ENCODE results near the gene DACH1.

DNA sequence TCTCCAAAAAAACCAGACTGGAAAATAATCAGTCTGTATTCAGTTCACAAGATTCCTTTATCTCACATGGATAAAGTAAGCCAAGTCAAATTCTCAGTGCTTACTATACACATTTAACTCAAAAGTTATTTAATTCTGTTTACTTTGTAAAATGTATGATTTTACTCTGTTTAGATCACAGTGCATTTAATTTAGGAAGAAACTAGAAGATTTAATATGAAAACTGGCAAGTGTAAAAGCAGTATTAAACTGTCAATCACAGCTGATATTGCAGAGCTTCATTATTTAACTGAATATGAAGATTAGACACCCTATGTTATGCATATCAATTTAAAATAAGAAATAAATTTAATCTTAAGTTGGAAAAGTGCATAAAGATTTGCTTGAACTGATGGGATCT is 78.0 kb downstream of the DACH1 start:
- no peak for TF ChIP-seq EZH2 (IDR thresholded peaks at IDR 0.05; ENCODE audit: low read depth, low read length, severe bottlenecking)
- TF ChIP-seq POLR2AphosphoS5 (IDR thresholded peaks at IDR 0.05; ENCODE audit: low read depth, low read length): no peak
- no peak for TF ChIP-seq PHF8 (conservative IDR thresholded peaks at IDR 0.05; ENCODE audit: low read depth, low read length)
- TF ChIP-seq, protein P1, sequence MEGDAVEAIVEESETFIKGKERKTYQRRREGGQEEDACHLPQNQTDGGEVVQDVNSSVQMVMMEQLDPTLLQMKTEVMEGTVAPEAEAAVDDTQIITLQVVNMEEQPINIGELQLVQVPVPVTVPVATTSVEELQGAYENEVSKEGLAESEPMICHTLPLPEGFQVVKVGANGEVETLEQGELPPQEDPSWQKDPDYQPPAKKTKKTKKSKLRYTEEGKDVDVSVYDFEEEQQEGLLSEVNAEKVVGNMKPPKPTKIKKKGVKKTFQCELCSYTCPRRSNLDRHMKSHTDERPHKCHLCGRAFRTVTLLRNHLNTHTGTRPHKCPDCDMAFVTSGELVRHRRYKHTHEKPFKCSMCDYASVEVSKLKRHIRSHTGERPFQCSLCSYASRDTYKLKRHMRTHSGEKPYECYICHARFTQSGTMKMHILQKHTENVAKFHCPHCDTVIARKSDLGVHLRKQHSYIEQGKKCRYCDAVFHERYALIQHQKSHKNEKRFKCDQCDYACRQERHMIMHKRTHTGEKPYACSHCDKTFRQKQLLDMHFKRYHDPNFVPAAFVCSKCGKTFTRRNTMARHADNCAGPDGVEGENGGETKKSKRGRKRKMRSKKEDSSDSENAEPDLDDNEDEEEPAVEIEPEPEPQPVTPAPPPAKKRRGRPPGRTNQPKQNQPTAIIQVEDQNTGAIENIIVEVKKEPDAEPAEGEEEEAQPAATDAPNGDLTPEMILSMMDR (IDR thresholded peaks at IDR 0.05; ENCODE audit: control extremely low read depth in 1 of 3, insufficient read depth in 1 of 3, low read depth in 1 of 3, low read length in 3 of 3): no peak
- TF ChIP-seq, protein P2, sequence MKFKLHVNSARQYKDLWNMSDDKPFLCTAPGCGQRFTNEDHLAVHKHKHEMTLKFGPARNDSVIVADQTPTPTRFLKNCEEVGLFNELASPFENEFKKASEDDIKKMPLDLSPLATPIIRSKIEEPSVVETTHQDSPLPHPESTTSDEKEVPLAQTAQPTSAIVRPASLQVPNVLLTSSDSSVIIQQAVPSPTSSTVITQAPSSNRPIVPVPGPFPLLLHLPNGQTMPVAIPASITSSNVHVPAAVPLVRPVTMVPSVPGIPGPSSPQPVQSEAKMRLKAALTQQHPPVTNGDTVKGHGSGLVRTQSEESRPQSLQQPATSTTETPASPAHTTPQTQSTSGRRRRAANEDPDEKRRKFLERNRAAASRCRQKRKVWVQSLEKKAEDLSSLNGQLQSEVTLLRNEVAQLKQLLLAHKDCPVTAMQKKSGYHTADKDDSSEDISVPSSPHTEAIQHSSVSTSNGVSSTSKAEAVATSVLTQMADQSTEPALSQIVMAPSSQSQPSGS (IDR thresholded peaks at IDR 0.05; ENCODE audit: low read length): no peak
- no peak for TF ChIP-seq EP300 (IDR thresholded peaks at IDR 0.05; ENCODE audit: borderline replicate concordance in 1 of 2, low read depth in 2 of 2, low read length in 2 of 2)
- TF ChIP-seq RFX5 (IDR thresholded peaks at IDR 0.05; ENCODE audit: borderline replicate concordance, low read depth, low read length): no peak
- no peak for TF ChIP-seq TAF1 (IDR thresholded peaks at IDR 0.05; ENCODE audit: low read depth, low read length)
- no peak for TF ChIP-seq TBP (IDR thresholded peaks at IDR 0.05; ENCODE audit: low read depth, low read length)
- no peak for TF ChIP-seq RAD21 (IDR thresholded peaks at IDR 0.05 in 1 of 2, conservative IDR thresholded peaks at IDR 0.05 in 1 of 2; ENCODE audit: low read depth in 2 of 2, low read length in 2 of 2)
- no peak for TF ChIP-seq ZNF274 (IDR thresholded peaks at IDR 0.05; ENCODE audit: borderline replicate concordance, extremely low read depth, low read length)
- TF ChIP-seq POLR2A (IDR thresholded peaks at IDR 0.05; ENCODE audit: control extremely low read depth in 1 of 2, low read depth in 2 of 2, low read length in 2 of 2): no peak

All from H1 (cell line).